HEK293T (cell line): ENCODE results near the gene NCDN.

Experiments used
- ELF4 ChIP-seq: fragments of 450-650 bp; IDR thresholded peaks from 2 replicates; pipeline ENCODE4 v1.6.1; 2017; ENCODE audit warnings: antibody characterized with exemption
- FOXA1 ChIP-seq: fragments of 450-650 bp; IDR thresholded peaks from 2 replicates; pipeline ENCODE4 v1.6.1; 2016; ENCODE audit warnings: mild to moderate bottlenecking
- FOXM1 ChIP-seq: fragments of 450-650 bp; IDR thresholded peaks from 2 replicates; pipeline ENCODE4 v1.6.1; 2017; ENCODE audit warnings: mild to moderate bottlenecking, borderline replicate concordance
- HDGF ChIP-seq: fragments of 450-650 bp; IDR thresholded peaks from 2 replicates; pipeline ENCODE4 v1.6.1; 2017; ENCODE audit warnings: antibody characterized with exemption, borderline replicate concordance
- PKNOX1 ChIP-seq: fragments of 450-650 bp; IDR thresholded peaks from 2 replicates; pipeline ENCODE4 v1.6.1; 2016
- SP1 ChIP-seq: fragments of 450-650 bp; IDR thresholded peaks from 2 replicates; pipeline ENCODE4 v1.6.1; 2017

- TF ChIP-seq SP1 (no peak), FOXM1 (no peak), PKNOX1 (no peak), ELF4 (no peak), HDGF (no peak), FOXA1 (no peak)
These were observed 38.2 kb upstream of the NCDN start for GRCh38 chr1:35519432-35519831.
